ENCODE results near the gene SYCP2L.
"Not testable (repeated sequence)": the region's sequence is repeated elsewhere in the genome, so short reads cannot be mapped to it uniquely, and the experiment has no call there.

SYCP2L gene

DNA sequence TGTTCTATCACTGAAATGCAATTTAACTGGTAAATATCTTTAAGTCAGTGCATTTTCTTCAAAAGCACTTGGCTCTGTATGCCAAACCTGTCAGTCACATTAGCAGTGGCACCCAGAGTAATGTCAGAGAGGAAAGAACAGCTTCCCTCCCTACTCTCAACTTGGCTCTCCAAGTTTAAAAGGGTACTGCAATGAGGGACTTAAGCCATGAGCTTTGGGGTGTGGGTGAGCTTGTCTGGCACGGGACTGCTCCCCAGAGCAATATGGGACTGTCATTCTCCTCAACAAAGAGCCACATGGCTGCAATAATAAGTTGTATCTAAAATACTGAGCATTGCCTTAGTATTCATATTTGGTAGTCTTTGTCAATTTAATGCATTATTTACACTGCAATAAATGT lies 9.0 kb upstream of the SYCP2L start:
- no peak for DNase-seq (ENCODE audit: low read depth in 3 of 3)

DNA sequence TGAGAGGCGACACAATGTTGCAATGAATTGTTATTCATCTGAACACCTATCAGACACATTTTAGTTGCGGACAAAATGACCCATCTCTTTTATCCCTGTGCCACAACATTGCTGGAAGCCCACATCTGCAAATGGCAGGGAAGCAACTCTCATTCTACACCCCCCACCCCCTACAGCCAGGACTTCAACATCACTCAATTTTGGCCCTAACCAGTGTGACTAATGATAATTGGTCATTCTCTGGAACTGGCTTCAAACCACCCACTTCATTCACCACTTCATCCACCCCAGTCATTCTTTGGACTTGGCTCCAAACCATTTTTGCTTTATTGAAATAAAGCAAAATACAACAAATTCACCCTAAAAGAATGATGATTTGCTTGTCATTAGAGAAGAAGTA lies 6.5 kb upstream of the SYCP2L start:
- DNase-seq (ENCODE audit: low read depth in 3 of 3) = no peak

DNA sequence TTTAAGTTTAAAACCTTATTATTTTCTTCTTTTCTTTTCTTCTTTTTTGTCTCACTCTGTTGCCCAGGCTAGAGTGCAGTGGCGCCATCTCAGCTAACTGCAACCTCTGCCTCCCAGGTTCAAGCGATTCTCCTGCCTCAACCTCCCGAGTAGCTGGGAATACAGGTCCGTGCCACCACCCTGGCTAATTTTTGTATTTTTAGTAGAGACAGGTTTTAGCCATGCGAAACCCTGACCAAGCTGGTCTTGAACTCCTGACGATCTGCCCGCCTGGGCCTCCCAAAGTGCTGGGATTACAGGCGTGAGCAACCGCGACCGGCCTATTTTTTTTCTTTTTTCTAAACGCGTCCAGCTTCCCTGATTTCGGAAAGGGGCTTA lies 4.6 kb upstream of the SYCP2L start:
- not testable (repeated sequence) for DNase-seq (ENCODE audit: low read depth in 3 of 3)

- no peak for DNase-seq (ENCODE audit: low read depth in 3 of 3)
Observed at GRCh38 chr6:10882657-10883171, 4.1 kb upstream of the SYCP2L start.

GRCh38 chr6:10883312-10884244 lies 3.3 kb upstream of the SYCP2L start:
- no peak for DNase-seq (ENCODE audit: low read depth in 3 of 3)

DNA sequence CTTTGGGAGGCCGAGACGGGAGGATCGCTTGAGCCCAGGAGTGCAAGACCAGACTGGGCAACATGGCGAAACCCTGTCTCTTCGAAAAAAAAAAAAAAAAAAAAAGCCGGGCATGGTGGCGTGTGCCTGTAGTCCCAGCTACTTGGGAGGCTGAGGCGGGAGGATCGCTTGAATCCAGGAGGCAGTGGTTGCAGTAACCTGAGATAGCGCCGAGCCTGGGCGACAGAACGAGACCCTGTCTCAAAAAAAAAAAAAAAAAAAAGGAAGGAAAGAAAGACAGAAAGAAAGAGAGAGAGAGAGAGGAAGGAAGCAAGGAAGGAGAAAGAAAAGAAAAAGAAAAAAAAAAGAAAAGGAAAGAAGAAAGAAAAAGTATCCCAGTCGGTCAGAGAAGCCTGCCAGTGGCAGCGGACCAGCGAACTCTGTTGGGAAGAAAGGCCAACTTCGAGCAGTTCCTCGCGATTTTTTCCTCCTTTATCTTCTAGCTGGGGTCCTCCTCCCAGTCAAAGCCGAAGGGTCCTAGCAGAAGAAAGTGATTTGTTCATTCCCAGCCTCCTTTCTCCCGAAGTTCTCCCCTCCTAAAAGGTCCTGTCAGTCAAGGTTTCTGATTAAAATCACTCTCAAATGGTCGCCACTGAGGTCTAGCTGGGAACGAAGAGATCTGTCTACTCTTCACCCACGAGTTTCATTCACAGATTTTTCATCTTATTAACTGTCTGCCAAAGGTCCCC lies 2.4 kb upstream of the SYCP2L start:
- no peak for DNase-seq (ENCODE audit: low read depth in 3 of 3)

GRCh38 chr6:10886365-10886690 lies 524 bp upstream of the SYCP2L start:
- DNase-seq (ENCODE audit: low read depth in 3 of 3) = not testable (repeated sequence)

DNA sequence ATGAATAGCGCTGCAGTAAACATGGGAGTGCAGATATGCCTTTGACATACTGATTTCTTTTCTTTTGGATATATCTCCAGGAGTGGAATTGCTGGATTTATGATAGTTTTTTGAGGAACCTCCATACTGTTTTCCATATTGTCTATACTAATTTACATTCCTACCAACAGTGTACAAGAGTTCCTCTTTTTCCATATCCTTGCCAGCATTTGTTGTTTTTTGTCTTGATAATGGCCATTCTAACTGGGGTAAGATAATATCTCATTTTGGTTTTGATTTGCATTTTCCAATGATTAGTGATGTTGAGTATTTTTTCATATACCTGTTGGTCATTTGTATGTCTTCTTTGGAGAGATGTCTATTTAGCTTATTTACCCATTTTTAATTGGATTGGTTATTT lies 3.3 kb downstream of the SYCP2L start:
- no peak for DNase-seq (ENCODE audit: low read depth in 3 of 3)

DNA sequence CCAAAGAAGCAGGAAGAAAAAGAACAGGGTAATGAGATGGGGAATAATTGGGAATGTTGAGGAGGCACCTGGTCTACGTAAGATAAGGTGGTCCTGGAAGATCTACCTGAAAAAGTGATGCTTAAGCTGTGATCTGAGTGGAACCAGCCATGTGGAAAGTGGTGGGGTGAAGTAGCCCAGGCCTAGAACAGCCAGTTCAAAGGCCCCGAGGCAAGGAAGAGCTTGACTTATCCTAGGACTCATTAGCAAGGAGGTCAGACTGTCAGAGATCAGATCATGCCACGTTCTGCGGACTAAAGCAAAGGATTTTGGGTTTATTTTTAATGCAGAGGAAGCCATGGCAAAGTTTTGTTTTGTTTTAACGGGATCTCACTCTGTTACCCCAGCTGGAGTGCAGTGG lies 5.1 kb downstream of the SYCP2L start:
- DNase-seq (ENCODE audit: low read depth in 3 of 3) = no peak

DNA sequence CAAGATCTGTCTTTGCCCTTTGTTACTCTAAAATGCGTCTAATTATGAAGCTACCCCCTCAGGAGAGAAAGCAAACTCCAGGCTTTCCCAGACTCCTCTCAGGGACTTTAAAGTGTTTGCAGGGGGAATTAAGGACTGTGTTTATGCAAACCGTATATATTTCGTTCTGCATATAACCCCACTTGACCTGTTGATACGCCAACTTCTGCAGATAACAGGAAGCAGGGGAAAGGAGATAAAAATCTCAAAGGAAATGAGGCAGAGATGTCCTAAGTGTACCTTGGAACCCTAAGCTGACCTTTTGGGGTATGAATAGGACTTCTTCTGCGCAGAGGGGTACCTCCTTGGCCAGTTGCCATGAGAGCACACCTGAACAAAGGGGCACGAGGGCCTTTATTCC lies 8.1 kb downstream of the SYCP2L start:
- no peak for DNase-seq (ENCODE audit: low read depth in 3 of 3)

DNA sequence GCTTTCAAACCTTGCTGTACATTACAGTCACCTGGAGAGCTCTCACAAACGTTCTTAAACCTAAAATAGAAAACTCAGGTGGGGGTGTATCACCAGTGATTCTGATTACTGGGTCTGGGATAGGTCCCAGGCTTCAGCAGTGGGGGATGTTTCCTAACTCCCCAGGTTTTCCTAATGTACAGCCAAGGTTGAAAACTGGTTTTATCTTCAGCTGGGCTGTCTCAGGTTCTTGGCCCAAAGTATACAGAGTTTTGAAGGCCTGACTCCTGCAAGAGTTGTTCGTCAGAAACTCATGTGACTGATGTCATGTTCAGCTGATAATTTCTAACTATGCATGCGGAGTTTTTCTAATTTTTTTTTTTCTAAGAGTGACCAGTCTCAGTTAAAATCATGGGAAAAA lies 9.8 kb downstream of the SYCP2L start:
- DNase-seq (ENCODE audit: low read depth in 3 of 3) = no peak

DNA sequence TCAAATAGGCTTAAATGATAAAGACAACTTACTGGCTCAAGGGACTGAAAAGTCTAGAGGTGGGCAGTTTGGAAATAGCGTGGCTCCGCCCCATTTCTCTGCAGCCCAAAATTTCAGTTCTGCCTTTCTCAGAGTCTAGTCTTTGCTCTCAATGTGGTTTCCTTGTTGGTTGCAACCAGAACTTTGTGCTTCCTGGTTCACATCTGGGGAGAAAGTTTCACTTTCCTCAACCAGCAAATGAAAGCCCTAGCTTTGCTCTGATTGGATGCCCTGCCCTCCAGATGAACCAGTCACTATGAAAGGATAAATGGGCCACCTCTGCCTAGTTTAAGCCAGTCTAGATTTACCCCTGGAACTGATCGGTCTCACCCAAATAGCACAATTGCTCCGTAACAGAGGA lies 14.9 kb downstream of the SYCP2L start:
- DNase-seq (ENCODE audit: low read depth in 3 of 3) = no peak

- DNase-seq (ENCODE audit: low read depth in 3 of 3) = no peak
Observed at GRCh38 chr6:10904015-10904414, 17.2 kb downstream of the SYCP2L start.

DNA sequence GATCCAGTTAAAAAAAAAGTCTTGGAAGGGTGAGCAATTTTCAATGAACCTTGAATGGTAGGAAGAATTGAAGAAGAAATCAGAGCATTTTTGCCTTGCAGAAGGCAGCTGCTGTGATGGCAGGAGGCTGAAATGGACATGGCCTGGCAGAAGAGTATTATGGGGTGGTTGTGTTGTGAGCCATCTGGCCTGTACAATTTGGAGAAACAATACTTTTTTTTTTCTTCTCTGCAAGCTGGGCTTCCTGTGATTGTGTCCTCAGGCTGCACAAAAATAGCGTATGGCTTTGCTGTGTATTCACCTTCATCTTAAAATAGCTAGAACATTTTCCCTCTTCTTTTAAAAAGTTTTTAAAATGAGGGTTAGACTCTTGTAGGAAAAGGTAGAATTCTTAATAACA lies 21.4 kb downstream of the SYCP2L start:
- no peak for DNase-seq (ENCODE audit: low read depth in 3 of 3)

GRCh38 chr6:10919520-10919919 lies 32.7 kb downstream of the SYCP2L start:
- DNase-seq (ENCODE audit: low read depth in 3 of 3) = not testable (repeated sequence)

DNA sequence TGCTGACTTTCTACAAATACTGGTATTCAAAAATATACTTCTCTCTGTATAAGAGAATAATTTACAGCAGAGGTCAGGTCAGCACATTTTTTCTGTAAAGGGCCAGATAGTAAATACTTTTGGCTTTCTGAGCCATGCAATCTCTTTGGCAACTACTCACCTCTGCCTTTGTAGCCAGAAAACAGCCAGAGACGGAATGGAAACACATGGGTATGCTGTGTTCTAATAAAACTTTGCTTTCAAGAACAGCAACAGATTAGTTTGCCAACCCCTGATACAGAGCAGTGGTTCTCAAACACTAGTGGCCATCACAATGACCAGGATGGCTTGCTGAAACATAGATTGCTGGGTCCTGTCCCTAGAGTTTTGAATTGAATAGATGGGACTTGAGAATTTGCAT lies 46.3 kb downstream of the SYCP2L start:
- DNase-seq (ENCODE audit: low read depth in 3 of 3) = no peak

DNA sequence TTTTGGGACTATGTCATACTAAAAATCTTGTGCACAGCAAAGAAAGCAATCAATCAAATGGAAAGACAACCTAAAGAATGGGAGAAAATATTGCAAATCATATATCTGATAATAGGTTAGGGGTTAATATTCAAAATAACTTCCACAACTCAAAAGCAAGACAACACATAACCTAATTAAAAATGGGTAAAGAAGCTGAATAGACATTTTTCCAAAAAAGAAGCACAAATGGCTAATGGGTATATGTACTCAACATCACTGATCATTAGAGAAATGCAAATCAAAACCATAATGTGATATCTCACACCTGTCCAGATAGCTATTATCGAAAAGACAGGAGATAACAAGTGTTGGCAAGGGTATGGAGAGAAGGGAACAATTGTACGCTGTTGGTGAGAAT lies 53.0 kb downstream of the SYCP2L start:
- DNase-seq (ENCODE audit: low read depth in 3 of 3) = no peak

GRCh38 chr6:10945845-10946244 lies 59.0 kb downstream of the SYCP2L start:
- DNase-seq (ENCODE audit: low read depth in 3 of 3) = no peak

DNA sequence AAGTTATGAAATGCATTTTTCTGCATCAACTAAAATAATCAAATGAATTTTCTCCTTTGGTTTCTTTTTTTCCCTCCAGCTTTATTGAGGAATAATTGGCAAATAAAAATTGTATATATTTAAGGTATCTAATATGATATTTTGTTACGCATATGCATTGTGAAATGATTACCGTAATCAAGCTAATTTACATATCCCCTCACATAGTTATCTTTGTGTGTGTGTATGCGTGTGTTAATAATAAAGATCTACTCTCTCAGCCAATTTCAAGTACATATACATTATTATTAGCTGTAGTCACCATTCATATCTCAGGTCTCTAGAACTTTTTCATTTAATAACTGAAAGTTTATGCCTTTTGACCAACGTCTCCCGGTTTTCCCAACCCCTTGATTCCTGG lies 61.1 kb downstream of the SYCP2L start:
- DNase-seq (ENCODE audit: low read depth in 3 of 3) = no peak

DNA sequence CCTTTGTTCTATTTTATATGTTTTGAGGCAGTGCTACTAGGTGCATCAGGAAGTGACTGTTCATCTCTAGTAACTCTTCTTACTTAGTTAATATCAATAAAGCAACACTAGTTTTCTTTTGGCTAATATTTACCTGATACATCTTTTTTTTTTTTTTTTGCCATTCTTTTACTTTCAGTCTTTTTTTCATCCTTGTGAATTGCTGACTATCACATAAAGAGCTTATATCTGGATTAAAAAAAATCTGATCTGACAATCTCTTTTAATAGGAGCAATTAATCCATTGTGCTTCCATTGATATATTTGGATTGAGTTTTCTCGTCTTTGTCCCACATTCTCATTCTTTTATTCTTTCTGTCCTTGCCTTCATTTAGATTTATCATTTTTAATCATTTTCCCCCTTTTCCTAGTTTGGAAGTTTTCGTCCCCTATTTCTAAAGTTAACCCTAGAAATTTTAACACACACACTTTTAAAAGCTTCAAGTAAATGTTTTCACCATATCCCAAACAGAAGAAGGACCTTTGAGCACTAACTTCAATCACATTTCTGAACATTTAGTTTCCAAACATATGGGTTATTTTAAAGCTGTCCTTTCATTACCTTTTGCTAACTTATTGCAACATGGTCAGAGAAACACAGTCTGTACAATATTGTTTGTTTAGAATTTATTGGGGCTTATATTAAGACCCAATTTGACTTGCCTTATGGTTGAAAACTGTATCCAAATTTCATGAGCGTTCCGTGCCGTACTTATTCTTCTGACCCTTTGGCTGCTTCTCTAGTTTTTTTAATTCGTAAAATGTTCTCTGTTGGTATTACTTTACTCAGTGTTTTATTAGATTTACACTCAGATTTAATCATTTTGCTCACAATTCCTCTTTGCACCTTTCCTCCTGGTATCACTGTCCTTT lies 63.0 kb downstream of the SYCP2L start:
- no peak for DNase-seq (ENCODE audit: low read depth in 3 of 3)

- DNase-seq (ENCODE audit: low read depth in 3 of 3) = no peak
Observed at GRCh38 chr6:10951675-10952282, 64.9 kb downstream of the SYCP2L start.

- DNase-seq (ENCODE audit: low read depth in 3 of 3) = peak in 2 of 3 experiments; percentile 22 to 31
Observed at GRCh38 chr6:10954590-10955010, 67.7 kb downstream of the SYCP2L start.
